Measurements from ENCODE around the gene KICS2. TPM values are rescaled to one million over a fixed set of nuclear protein-coding genes. Genes with fewer than 3 reads are reported as not detected.

Gene KICS2
- total RNA-seq, 1 experiment from 2014 or later: 8.6 TPM

DNA sequence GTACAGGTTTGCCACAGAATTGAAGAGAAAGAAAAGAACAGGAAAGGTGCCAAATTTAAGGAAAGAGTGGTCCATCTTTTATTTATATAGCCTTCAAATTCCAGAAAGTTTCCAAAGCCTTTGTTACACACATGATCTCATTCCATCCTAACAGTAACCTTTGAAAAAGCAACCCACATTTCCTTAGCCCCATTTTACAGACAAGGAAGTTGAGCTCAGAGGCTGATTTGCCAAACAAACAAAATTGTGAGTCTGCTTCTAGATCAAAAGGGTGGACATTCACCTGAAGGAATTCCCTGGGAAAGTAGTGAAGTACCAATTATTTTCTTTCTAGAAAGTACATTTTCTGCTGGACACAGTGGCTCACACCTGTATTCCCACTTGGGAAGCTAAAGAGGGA is 32.0 kb downstream of the KICS2 start:
- no peak overlapping the region for H3K27ac Mint-ChIP-seq (ENCODE audit: unreplicated experiment)
- H3K27me3 Mint-ChIP-seq (ENCODE audit: insufficient read depth, unreplicated experiment): no peaks in the 10 kb centered on the region
- POLR2A ChIA-PET: no interaction called here

DNA sequence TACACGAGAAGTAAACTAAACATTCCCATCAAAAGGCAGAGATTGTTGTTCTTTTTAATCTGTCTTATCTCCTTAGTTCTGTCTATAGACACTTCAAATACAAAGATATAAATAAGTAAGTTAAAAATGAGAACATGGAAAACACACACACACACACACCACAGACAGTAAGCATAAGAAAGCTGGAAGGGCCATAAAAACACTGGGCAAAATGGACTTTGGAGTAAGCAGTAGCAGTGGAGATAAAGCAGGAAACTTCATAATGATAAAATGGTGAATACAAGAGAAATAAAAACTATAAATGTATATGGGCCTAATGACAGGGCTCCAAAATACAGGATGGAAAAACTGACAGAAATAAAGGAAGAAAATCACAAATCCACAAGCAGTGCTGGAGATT is 32.6 kb downstream of the KICS2 start:
- no peak overlapping the region for H3K27ac Mint-ChIP-seq (ENCODE audit: unreplicated experiment)
- Histone ChIP-seq H3K9me3 (no peaks in the 10 kb centered on the region), H3K4me3 (ENCODE audit: low read depth, low read length) (no peak overlapping the region), H3K36me3 (ENCODE audit: control insufficient read depth, insufficient read depth, low read length) (no peaks in the 10 kb centered on the region), H3K27me3 (replicated peaks; ENCODE audit: control insufficient read depth, insufficient read depth, low read length) (no peaks in the 10 kb centered on the region), H3K4me1 (peaks cover 9% of the 10 kb centered on the region)
- no peaks in the 10 kb centered on the region for H3K9me3 Mint-ChIP-seq (ENCODE audit: unreplicated experiment)
- peaks cover 14% of the 10 kb centered on the region for H3K36me3 Mint-ChIP-seq (ENCODE audit: insufficient read depth, unreplicated experiment)
- H3K4me3 Mint-ChIP-seq (ENCODE audit: unreplicated experiment): no peak overlapping the region
- intact Hi-C loops (cut with micrococcal nuclease; ENCODE audit: unreplicated experiment): no loop called here
- BruUV-seq (replicated peaks): no TSS peak
- peaks cover 16% of the 10 kb centered on the region for H3K4me1 Mint-ChIP-seq (ENCODE audit: low read depth, unreplicated experiment)
- TF ChIP-seq, protein P1, sequence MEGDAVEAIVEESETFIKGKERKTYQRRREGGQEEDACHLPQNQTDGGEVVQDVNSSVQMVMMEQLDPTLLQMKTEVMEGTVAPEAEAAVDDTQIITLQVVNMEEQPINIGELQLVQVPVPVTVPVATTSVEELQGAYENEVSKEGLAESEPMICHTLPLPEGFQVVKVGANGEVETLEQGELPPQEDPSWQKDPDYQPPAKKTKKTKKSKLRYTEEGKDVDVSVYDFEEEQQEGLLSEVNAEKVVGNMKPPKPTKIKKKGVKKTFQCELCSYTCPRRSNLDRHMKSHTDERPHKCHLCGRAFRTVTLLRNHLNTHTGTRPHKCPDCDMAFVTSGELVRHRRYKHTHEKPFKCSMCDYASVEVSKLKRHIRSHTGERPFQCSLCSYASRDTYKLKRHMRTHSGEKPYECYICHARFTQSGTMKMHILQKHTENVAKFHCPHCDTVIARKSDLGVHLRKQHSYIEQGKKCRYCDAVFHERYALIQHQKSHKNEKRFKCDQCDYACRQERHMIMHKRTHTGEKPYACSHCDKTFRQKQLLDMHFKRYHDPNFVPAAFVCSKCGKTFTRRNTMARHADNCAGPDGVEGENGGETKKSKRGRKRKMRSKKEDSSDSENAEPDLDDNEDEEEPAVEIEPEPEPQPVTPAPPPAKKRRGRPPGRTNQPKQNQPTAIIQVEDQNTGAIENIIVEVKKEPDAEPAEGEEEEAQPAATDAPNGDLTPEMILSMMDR (IDR thresholded peaks at IDR 0.05; ENCODE audit: insufficient read depth in 1 of 2, low read depth in 1 of 2, low read length in 1 of 2, severe bottlenecking in 1 of 2, unreplicated experiment in 1 of 2): no peak
- no peaks in the 10 kb centered on the region for H3K27me3 Mint-ChIP-seq (ENCODE audit: insufficient read depth, unreplicated experiment)
- peak in 1 of 2 experiments; percentile 28 for DNase-seq
- ChIA-PET POLR2A (no interaction called here), CTCF (no interaction called here)

More for the DNA sequence above, 32.0 kb downstream of the KICS2 start:
- BruUV-seq (replicated peaks): no TSS peak
- H3K4me1 ChIP-seq: peaks cover 9% of the 10 kb centered on the region
- H3K4me3 ChIP-seq (ENCODE audit: low read depth, low read length): no peak overlapping the region
- no peaks in the 10 kb centered on the region for H3K9me3 ChIP-seq
- CTCF ChIA-PET: no interaction called here
- H3K36me3 ChIP-seq (ENCODE audit: control insufficient read depth, insufficient read depth, low read length): no peaks in the 10 kb centered on the region
- H3K4me1 Mint-ChIP-seq (ENCODE audit: low read depth, unreplicated experiment): peaks cover 16% of the 10 kb centered on the region
- TF ChIP-seq, protein P1 (IDR thresholded peaks at IDR 0.05; ENCODE audit: insufficient read depth in 1 of 2, low read depth in 1 of 2, low read length in 1 of 2, severe bottlenecking in 1 of 2, unreplicated experiment in 1 of 2): no peak
- no peaks in the 10 kb centered on the region for H3K27me3 ChIP-seq (replicated peaks; ENCODE audit: control insufficient read depth, insufficient read depth, low read length)
- no peak overlapping the region for H3K4me3 Mint-ChIP-seq (ENCODE audit: unreplicated experiment)
- DNase-seq: no peak
- H3K36me3 Mint-ChIP-seq (ENCODE audit: insufficient read depth, unreplicated experiment): peaks cover 14% of the 10 kb centered on the region
- intact Hi-C loops (cut with micrococcal nuclease; ENCODE audit: unreplicated experiment): no loop called here
- no peaks in the 10 kb centered on the region for H3K9me3 Mint-ChIP-seq (ENCODE audit: unreplicated experiment)

DNA sequence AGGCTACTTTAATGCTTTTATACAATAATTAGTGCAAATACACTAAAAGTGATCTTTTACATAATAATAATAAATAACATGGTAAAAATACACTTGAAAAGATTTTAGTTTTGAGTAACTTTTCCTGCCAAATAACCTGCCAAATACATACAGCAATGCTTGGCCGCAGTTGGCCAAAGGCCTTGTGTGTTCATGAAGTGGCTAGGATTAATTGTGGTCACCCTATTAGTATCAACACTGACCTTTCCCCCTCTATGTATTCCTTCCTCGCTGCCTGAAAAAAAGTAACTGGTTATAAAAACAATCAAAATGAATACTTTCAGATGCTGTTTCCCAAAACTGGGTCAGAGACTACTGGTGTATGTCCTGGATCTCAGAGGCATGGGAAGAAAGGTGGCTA is 34.3 kb downstream of the KICS2 start:
- Mint-ChIP-seq H3K27me3 (ENCODE audit: insufficient read depth, unreplicated experiment) (no peaks in the 10 kb centered on the region), H3K4me1 (ENCODE audit: low read depth, unreplicated experiment) (peaks cover 16% of the 10 kb centered on the region), H3K36me3 (ENCODE audit: insufficient read depth, unreplicated experiment) (peaks cover 12% of the 10 kb centered on the region), H3K4me3 (ENCODE audit: unreplicated experiment) (no peak overlapping the region), H3K9me3 (ENCODE audit: unreplicated experiment) (no peaks in the 10 kb centered on the region), H3K27ac (ENCODE audit: unreplicated experiment) (no peak overlapping the region)
- intact Hi-C loops (cut with micrococcal nuclease; ENCODE audit: unreplicated experiment): no loop called here
- CTCF ChIA-PET: no interaction called here
- Histone ChIP-seq H3K9me3 (no peaks in the 10 kb centered on the region), H3K4me3 (ENCODE audit: low read depth, low read length) (no peak overlapping the region), H3K27me3 (replicated peaks; ENCODE audit: control insufficient read depth, insufficient read depth, low read length) (no peaks in the 10 kb centered on the region), H3K4me1 (peaks cover 9% of the 10 kb centered on the region), H3K36me3 (ENCODE audit: control insufficient read depth, insufficient read depth, low read length) (no peaks in the 10 kb centered on the region)
- TF ChIP-seq, protein P1 (IDR thresholded peaks at IDR 0.05; ENCODE audit: insufficient read depth in 1 of 2, low read depth in 1 of 2, low read length in 1 of 2, severe bottlenecking in 1 of 2, unreplicated experiment in 1 of 2): no peak
- DNase-seq: no peak
- POLR2A ChIA-PET: no interaction called here
- no TSS peak for BruUV-seq (replicated peaks)
